GM18505 (cell line): ENCODE results near the gene RGP1.

Experiments used
- ATAC-seq: cut with Tn5 transposase; IDR thresholded peaks from one replicate; pipeline ENCODE4 v1.9.1; 2021; ENCODE audit not compliant: unreplicated experiment
- POLR2A ChIP-seq: IDR thresholded peaks from 4 replicates; pipeline ENCODE4 v1.6.1; 2011; ENCODE audit warnings: borderline replicate concordance; ENCODE audit not compliant: insufficient read depth, insufficient read length; ENCODE audit errors: extremely low read depth

RGP1 gene

GRCh38 chr9:35729101-35729500 lies 20.0 kb upstream of the RGP1 start:
- TF ChIP-seq POLR2A = no peak
- no peak for ATAC-seq

- TF ChIP-seq POLR2A = no peak
- no peak for ATAC-seq
Observed at GRCh38 chr9:35729700-35730485, 19.2 kb upstream of the RGP1 start.

GRCh38 chr9:35730486-35730854 lies 18.6 kb upstream of the RGP1 start:
- ATAC-seq = no peak
- TF ChIP-seq POLR2A = no peak

GRCh38 chr9:35731415-35732184 lies 17.5 kb upstream of the RGP1 start:
- no peak for TF ChIP-seq POLR2A
- ATAC-seq = no peak

DNA sequence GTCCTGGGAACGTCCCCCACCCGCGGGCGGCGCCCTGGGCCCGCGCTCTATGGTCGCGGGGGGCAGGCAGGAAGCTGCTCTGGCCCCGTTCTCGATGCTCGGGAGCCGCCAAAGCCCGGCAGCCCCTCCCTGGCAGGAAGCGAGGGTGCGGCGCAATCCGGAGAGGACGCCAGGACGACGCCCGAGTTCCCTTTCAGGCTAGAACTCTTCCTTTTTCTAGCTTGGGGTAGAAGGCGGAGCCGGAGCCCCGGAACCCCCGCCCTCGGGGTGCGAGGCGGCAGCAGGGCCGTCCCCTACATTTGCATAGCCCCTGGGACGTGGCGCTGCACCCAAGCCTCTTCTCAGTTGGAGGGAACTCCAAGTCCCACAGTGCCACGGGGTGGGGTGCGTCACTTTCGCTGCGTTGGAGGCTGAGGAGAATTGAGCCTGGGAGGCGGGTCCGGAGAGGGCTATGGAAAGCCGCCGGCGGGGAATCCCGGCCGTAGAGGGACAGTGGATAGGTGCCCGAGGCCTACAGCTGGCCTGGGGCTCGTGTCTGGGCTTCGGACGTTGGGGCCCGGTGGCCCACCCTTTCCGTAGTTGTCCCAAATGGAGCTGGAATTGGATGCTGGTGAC lies 16.8 kb upstream of the RGP1 start, which contains the start of the genes CREB3 and TLN1:
Gene CREB3 (plus strand): TSS at position 482 of the 615 bp plus-strand sequence. CDS start 107 bp downstream, at position 589.
Gene TLN1 (minus strand): TSS at position 11 of the 615 bp plus-strand sequence. CDS start 6,501 bp downstream, outside the sequence.
- peak; percentile 86 for TF ChIP-seq POLR2A
- peak; percentile 75 for ATAC-seq

- TF ChIP-seq POLR2A = peak; percentile 50
- no peak for ATAC-seq
Observed at GRCh38 chr9:35732800-35733541, 16.1 kb upstream of the RGP1 start.

DNA sequence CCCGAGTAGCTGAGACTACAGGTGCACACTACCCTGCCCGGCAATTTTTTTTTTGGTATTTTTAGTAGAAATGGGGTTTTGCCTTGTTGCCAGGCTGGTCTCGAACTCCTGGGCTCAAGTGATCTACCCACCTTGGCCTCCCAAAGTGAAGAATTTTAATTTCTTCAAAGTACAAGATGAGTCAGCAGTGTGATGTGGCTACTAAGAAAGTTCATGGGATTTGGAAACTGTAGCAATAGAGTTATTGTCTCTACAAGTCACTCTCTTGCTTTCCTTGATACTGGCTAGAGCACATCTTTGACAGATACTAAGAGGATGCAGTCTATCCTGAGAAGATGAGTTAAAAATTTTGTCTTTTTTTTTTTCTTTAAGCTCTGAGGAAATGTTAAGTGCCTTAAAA lies 15.0 kb upstream of the RGP1 start:
- no peak for TF ChIP-seq POLR2A
- no peak for ATAC-seq

GRCh38 chr9:35736201-35736633 lies 12.9 kb upstream of the RGP1 start:
- ATAC-seq = no peak

DNA sequence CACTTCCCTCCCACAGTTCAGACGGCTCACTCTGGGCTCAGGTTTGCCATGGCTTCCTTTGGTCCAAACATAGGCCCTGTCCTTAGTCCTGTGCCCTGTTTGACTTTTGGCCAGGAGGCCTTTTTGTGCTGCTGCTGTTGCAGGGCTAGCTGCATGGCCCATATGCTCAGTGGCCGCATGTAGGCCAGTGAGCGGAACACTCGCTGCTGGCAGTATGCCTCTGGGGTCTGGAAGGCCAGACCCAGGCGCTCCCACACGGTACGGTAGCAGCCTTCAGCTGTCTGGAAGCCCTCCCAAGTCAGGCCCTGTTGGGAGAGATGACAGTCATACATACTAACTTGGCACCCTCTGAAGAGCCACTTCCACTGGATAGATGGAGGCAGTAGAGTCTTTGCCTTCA lies 11.9 kb upstream of the RGP1 start:
- TF ChIP-seq POLR2A = no peak
- ATAC-seq = no peak

More at GRCh38 chr9:35736201-35736633, 12.9 kb upstream of the RGP1 start:
- TF ChIP-seq POLR2A = no peak

DNA sequence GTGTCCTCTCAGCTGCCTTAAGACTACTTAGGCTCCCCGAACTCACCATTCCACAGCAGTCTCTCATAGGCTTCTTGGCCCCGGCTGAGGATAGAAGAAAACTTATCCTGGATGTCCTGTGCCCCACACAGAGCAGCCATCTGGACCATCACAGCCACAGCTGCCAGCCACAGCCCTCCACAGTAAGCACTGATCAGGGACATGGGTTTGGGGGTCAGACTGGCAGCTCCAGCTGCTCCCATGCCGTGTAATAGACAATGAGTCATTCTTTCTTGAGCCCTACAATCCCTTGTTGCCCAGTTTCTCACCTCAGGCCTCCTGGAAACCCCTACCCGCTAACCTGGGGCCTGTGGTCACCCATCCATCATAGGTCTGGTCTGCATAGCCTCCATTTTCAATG lies 10.9 kb upstream of the RGP1 start:
- no peak for ATAC-seq
- TF ChIP-seq POLR2A = no peak

DNA sequence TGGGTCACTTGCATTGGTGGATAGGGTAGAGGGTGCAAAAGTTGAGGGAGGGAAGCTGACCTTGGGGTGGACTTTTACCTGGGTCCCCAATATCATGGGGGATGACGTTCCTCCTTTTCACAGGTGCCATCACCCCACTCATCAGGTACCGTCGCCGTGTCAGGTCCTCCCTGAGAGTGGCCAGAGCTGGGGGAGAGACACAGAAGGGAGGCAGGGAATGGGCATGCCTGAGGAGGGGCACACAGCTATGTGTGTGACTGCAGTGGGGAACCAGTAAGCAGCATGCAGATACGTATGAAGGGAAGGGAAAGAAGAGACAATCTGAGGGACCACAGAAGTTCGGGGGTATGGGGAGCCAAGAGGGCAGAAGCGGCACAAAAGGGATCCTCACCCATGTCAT lies 10.2 kb upstream of the RGP1 start:
- ATAC-seq = no peak
- TF ChIP-seq POLR2A = no peak

DNA sequence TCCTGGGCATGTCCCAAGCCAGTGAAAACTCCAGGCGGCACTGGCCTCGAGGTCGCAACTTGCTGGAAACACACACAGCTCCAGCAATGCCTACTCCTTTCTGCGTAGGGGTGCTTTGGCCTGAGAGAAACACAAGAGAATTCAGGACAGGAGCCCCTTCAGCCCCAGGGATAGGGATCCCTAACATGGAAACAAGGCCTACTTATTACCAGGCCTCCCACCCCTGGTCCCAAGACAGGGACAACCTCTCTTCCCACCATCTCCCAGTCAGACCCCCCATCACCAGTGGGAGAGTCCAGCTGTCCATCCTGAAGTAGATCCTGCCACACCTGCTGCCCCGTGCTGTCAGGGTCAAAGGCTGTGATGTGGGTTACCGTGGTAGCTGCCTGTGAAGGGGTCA lies 8.8 kb upstream of the RGP1 start:
- no peak for TF ChIP-seq POLR2A
- ATAC-seq = no peak

DNA sequence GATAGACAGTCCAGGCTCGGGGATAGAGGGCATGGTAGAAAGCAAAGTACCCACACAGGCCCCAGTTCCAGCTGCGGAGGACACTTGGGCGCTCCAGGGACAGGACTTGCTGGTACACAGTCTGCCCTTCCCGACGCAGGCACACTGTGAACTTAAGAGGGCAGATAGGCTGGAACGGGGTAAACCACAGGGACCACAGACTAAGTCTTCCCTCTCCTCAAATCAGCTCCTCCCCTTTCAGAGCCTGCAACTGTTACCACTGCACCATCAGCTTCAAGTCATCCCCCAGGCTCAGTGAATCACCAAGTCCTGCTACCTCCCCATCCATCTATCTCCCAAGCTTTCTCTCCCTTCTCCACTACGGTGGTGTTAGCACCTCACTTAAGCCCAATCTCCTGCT lies 7.3 kb upstream of the RGP1 start:
- ATAC-seq = no peak
- no peak for TF ChIP-seq POLR2A

- no peak for TF ChIP-seq POLR2A
Observed at GRCh38 chr9:35743452-35743851, 5.6 kb upstream of the RGP1 start.

More at GRCh38 chr9:35743452-35743851, 5.6 kb upstream of the RGP1 start:
- ATAC-seq = no peak
